ENCODE data around the gene CLEC3A.
"Not testable (repeated sequence)": the region's sequence is repeated elsewhere in the genome, so short reads cannot be mapped to it uniquely, and the experiment has no call there.

The CLEC3A gene, protein sequence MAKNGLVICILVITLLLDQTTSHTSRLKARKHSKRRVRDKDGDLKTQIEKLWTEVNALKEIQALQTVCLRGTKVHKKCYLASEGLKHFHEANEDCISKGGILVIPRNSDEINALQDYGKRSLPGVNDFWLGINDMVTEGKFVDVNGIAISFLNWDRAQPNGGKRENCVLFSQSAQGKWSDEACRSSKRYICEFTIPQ

DNA sequence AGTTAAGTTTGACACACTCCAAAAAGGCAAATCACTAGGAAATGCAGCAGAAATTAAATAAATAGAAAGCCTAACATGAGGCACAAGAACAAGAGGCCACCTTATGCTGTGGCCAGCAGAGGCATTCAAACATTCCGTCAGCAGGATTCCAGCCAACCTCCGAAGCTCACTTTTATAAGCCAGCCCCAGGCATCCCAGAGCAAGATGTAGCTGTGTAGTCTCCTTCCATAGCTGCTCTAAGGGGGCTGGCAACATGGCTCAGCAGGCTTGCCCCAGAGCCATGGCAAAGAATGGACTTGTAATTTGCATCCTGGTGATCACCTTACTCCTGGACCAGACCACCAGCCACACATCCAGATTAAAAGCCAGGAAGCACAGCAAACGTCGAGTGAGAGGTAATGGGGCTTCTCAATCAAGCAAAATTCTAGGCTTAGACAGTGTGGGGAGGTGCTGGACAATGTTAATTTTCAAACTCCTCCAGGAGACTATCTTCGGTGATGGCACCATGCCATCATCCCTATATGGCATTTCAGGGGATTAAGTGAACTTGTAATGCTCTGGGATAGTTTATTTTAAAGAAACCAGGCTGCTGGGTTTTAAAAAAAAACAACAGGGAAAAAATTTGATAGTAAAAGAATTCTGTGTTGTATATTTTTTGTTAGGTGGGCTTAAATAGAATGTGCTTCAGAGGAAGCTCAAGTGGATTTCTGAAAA is at the start of gene CLEC3A:
TSS of gene CLEC3A (plus strand) at position 202 of the 714 bp plus-strand sequence. CDS start at position 281, 79 bp downstream.
- Histone ChIP-seq H3K27ac (no peak within 1 kb of the TSS), H3K36me3 (no peaks in the 10 kb centered on the region), H3K27me3 (no peaks in the 10 kb centered on the region), H3K4me1 (no peaks in the 10 kb centered on the region), H3K4me3 (no peak within 1 kb of the TSS), H3K9ac (no peak within 1 kb of the TSS), H3K4me2 (no peak within 1 kb of the TSS), H3K9me3 (no peaks in the 10 kb centered on the region), H4K20me1 (no peaks in the 10 kb centered on the region)
- TF ChIP-seq Cebpa-rat (IDR thresholded peaks at IDR 0.05): no peak

GRCh38 chr16:77974883-77975282 is 47.5 kb upstream of the CLEC3A start:
- no peak for TF ChIP-seq Cebpa-rat (IDR thresholded peaks at IDR 0.05)
- H3K9me3 ChIP-seq: no peaks in the 10 kb centered on the region
- H3K9ac ChIP-seq: no peak overlapping the region
- H3K4me3 ChIP-seq: no peak overlapping the region
- H3K4me1 ChIP-seq: no peaks in the 10 kb centered on the region
- no peaks in the 10 kb centered on the region for H4K20me1 ChIP-seq
- no peaks in the 10 kb centered on the region for H3K36me3 ChIP-seq
- no peaks in the 10 kb centered on the region for H3K27me3 ChIP-seq
- no peak overlapping the region for H3K27ac ChIP-seq
- no peak overlapping the region for H3K4me2 ChIP-seq

DNA sequence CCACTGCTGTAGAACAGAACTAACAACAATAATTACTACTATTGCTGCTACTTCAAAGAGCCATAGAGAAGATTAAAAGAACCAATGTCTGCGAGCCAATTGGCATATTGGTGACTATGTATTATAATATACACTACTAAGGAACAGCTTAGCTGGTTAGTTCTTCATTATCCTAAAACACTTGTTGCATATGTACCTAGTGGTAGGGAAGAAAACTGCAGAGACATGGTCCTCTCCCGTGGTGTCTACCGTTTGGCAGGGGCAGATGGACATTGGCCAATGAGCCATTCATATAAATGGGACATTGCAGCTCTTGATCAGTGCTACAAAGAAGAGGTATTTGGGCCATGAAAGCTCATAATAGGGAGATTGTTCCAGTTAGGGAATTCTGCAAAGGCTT is 46.4 kb upstream of the CLEC3A start:
- no peaks in the 10 kb centered on the region for H3K36me3 ChIP-seq
- H3K4me2 ChIP-seq: no peak overlapping the region
- no peaks in the 10 kb centered on the region for H3K4me1 ChIP-seq
- no peaks in the 10 kb centered on the region for H3K9me3 ChIP-seq
- no peak overlapping the region for H3K4me3 ChIP-seq
- H3K27me3 ChIP-seq: no peaks in the 10 kb centered on the region
- H3K9ac ChIP-seq: no peak overlapping the region
- no peak overlapping the region for H3K27ac ChIP-seq
- H4K20me1 ChIP-seq: no peaks in the 10 kb centered on the region
- no peak for TF ChIP-seq Cebpa-rat (IDR thresholded peaks at IDR 0.05)

GRCh38 chr16:77977339-77977738 is 45.0 kb upstream of the CLEC3A start:
- H3K9me3 ChIP-seq: no peaks in the 10 kb centered on the region
- no peaks in the 10 kb centered on the region for H3K27me3 ChIP-seq
- H4K20me1 ChIP-seq: no peaks in the 10 kb centered on the region
- TF ChIP-seq Cebpa-rat (IDR thresholded peaks at IDR 0.05): no peak
- no peak overlapping the region for H3K4me3 ChIP-seq
- H3K9ac ChIP-seq: no peak overlapping the region
- H3K27ac ChIP-seq: no peak overlapping the region
- no peaks in the 10 kb centered on the region for H3K4me1 ChIP-seq
- H3K4me2 ChIP-seq: no peak overlapping the region
- H3K36me3 ChIP-seq: no peaks in the 10 kb centered on the region

DNA sequence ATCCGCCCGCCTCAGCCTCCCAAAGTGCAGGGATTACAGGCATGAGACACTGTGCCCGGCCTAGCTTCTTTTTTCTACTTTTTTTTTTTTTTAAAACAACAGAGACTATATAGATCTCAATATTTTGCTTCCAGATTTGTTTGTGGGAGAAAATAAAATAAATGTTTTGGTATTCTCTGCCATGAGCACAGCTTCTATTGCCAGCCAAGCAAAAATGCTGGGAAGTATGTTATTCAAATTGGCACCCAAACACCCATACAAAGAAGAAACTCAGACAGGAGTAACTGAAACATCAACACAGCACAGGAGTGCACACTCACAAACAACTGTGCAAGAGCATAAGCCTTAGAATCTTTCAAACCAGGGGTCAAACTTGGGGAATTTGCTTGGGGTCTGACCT is 37.2 kb upstream of the CLEC3A start:
- no peak for TF ChIP-seq Cebpa-rat (IDR thresholded peaks at IDR 0.05)
- Histone ChIP-seq H3K4me3 (no peak overlapping the region), H3K27me3 (no peaks in the 10 kb centered on the region), H3K4me1 (no peaks in the 10 kb centered on the region), H3K27ac (no peak overlapping the region), H3K9ac (no peak overlapping the region), H3K9me3 (no peaks in the 10 kb centered on the region), H3K36me3 (no peaks in the 10 kb centered on the region), H4K20me1 (no peaks in the 10 kb centered on the region), H3K4me2 (no peak overlapping the region)

GRCh38 chr16:77986011-77986740 is 36.2 kb upstream of the CLEC3A start:
- Histone ChIP-seq H3K4me1 (no peaks in the 10 kb centered on the region), H3K4me3 (no peak overlapping the region), H3K9ac (no peak overlapping the region), H4K20me1 (no peaks in the 10 kb centered on the region), H3K4me2 (no peak overlapping the region), H3K27me3 (no peaks in the 10 kb centered on the region), H3K27ac (no peak overlapping the region), H3K9me3 (no peaks in the 10 kb centered on the region), H3K36me3 (no peaks in the 10 kb centered on the region)
- TF ChIP-seq Cebpa-rat (IDR thresholded peaks at IDR 0.05): no peak

DNA sequence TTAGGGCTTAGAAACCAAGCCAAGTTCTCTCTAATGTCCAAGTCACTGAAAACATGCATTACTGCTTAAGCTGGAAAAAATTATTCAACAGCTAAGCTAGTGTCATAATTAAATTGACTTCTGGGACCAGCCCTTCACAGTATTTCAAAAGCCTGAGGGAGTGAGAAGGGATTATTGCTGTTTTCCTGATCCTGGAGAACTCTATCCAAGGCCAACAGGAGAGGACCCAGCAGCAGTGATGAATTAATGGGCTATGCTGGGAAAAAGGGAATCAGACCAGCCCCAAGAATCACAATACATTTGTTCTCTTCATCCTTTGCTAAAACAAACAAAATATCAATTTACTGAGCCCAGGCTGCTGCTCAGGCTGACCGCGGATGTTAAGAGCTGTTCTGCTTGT is 34.5 kb upstream of the CLEC3A start:
- Histone ChIP-seq H3K4me2 (no peak overlapping the region), H3K4me1 (no peaks in the 10 kb centered on the region), H3K27ac (no peak overlapping the region), H3K4me3 (no peak overlapping the region), H4K20me1 (no peaks in the 10 kb centered on the region), H3K36me3 (no peaks in the 10 kb centered on the region), H3K27me3 (no peaks in the 10 kb centered on the region), H3K9ac (no peak overlapping the region), H3K9me3 (no peaks in the 10 kb centered on the region)
- no peak for TF ChIP-seq Cebpa-rat (IDR thresholded peaks at IDR 0.05)

DNA sequence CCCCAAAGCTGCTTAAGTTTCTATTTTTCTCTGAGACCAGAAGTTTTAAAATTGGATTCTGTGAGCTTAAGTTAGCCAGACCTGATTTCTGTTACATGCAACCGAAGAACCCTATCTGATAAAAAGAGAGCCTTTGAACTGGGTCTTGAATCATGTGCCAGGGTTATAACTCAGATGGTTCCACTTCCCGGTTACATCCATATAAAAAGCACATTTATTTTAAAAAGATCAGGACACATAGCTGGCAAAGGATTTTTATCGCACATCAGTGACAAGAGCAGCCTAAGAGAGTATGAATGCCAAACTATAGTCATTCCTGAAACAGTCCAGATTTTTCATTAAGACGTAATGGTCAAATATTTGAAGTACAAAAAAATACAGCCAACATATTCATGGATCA is 32.5 kb upstream of the CLEC3A start:
- Histone ChIP-seq H3K4me3 (no peak overlapping the region), H3K4me2 (no peak overlapping the region), H3K4me1 (no peaks in the 10 kb centered on the region), H3K9me3 (peaks cover 1% of the 10 kb centered on the region; the same call in 1 of the 2 replicates), H3K27ac (no peak overlapping the region), H3K9ac (no peak overlapping the region), H4K20me1 (no peaks in the 10 kb centered on the region), H3K36me3 (no peaks in the 10 kb centered on the region), H3K27me3 (no peaks in the 10 kb centered on the region)
- no peak for TF ChIP-seq Cebpa-rat (IDR thresholded peaks at IDR 0.05)

- no peak overlapping the region for H3K9ac ChIP-seq
- H3K36me3 ChIP-seq: no peaks in the 10 kb centered on the region
- peaks cover 20% of the 10 kb centered on the region for H3K9me3 ChIP-seq
- no peak overlapping the region for H3K4me2 ChIP-seq
- H3K27ac ChIP-seq: no peak overlapping the region
- no peaks in the 10 kb centered on the region for H3K27me3 ChIP-seq
- no peak for TF ChIP-seq Cebpa-rat (IDR thresholded peaks at IDR 0.05)
- H3K4me1 ChIP-seq: no peaks in the 10 kb centered on the region
- no peak overlapping the region for H3K4me3 ChIP-seq
- no peaks in the 10 kb centered on the region for H4K20me1 ChIP-seq
Observed at GRCh38 chr16:77991701-77992100, 30.6 kb upstream of the CLEC3A start.

- H3K27ac ChIP-seq, H3K27me3 ChIP-seq, H4K20me1 ChIP-seq, H3K4me3 ChIP-seq, H3K9ac ChIP-seq, H3K4me2 ChIP-seq, H3K36me3 ChIP-seq, H3K4me1 ChIP-seq: not testable (repeated sequence)
- peaks cover 27% of the 10 kb centered on the region for H3K9me3 ChIP-seq
Observed at GRCh38 chr16:77992381-77992780, 30.0 kb upstream of the CLEC3A start.
